ENCODE data around the gene LRRC55.

- TF ChIP-seq CTCF (IDR thresholded peaks at IDR 0.05) (no peak), POLR2A (IDR thresholded peaks at IDR 0.05) (no peak)
These were observed 33.1 kb upstream of the LRRC55 start for GRCh38 chr11:57148621-57149020.
